Measurements from ENCODE around the gene LPA.

Gene LPA

GRCh38 chr6:160509610-160510009 is 154.5 kb downstream of the LPA start:
- no peak for DNase-seq

GRCh38 chr6:160508599-160508998 is 155.5 kb downstream of the LPA start:
- DNase-seq: no peak

GRCh38 chr6:160507420-160507819 is 156.7 kb downstream of the LPA start:
- no peak for DNase-seq

- no peak for DNase-seq
Observed at GRCh38 chr6:160505970-160506369, 158.1 kb downstream of the LPA start.

GRCh38 chr6:160500639-160501038 is 163.4 kb downstream of the LPA start:
- DNase-seq: no peak

GRCh38 chr6:160494576-160494975 is 169.5 kb downstream of the LPA start:
- DNase-seq: no peak

- no peak for DNase-seq
Observed at GRCh38 chr6:160489091-160489490, 175.0 kb downstream of the LPA start.

- DNase-seq: no peak
Observed at GRCh38 chr6:160487116-160487515, 177.0 kb downstream of the LPA start.

Data from central memory CD4-positive, alpha-beta T cell (primary cell).